IMR-90 (cell line): ENCODE measurements around the gene CAP2. TPM values are rescaled to one million over a fixed set of nuclear protein-coding genes. Genes with fewer than 3 reads are reported as not detected.

Source experiments
- ATAC-seq: fragments of 200-7000 bp; cut with Tn5 transposase; 2 replicates; pipeline ENCODE4 v1.9.1; 2020; ENCODE audit warnings: low read depth, mild to moderate bottlenecking, moderate library complexity
- BruUV-seq: library from RNA; stranded (reverse); fragments of 400-500 nt; replicated peaks from 2 replicates; lab custom pipeline; 2021; lab: Mats Ljungman, UMichigan
- CTCF ChIA-PET: fragments of 300-600 bp; formaldehyde crosslinking; extraction: SDS; loops from one replicate; lab custom pipeline; 2021; ENCODE audit warnings: antibody characterized with exemption; lab: Yijun Ruan, JAX
- POLR2A ChIA-PET: fragments of 300-600 bp; sonication (Branson Sonifier 250); formaldehyde crosslinking; loops from one replicate; lab custom pipeline; 2022; ENCODE audit warnings: antibody characterized with exemption; ENCODE audit not compliant: unreplicated experiment; lab: Charles Lee
- DNase-seq: peaks from one replicate; pipeline ENCODE4 v3.0.0; 2013
- H2AFZ ChIP-seq: replicated peaks from 2 replicates; pipeline ENCODE3; 2013; ENCODE audit warnings: low read length, mild to moderate bottlenecking; ENCODE audit not compliant: poor library complexity
- H2AK5ac ChIP-seq: 2 replicates; pipeline ENCODE4 v1.6.1; 2013; ENCODE audit warnings: low read depth, low read length, inconsistent platforms
- H2AK9ac ChIP-seq: replicated peaks from 2 replicates; pipeline ENCODE3; 2013; ENCODE audit warnings: mild to moderate bottlenecking, low read depth, low read length, moderate library complexity; ENCODE audit not compliant: poor library complexity
- H2BK120ac ChIP-seq: 2 replicates; pipeline ENCODE4 v1.6.1; 2013; ENCODE audit warnings: low read depth, low read length, inconsistent platforms
- H2BK15ac ChIP-seq: 3 replicates; pipeline ENCODE4 v1.6.1; 2013; ENCODE audit warnings: low read depth, low read length, inconsistent platforms
- H2BK20ac ChIP-seq: 2 replicates; pipeline ENCODE4 v1.6.1; 2013; ENCODE audit warnings: low read depth, mild to moderate bottlenecking, inconsistent platforms, low read length, moderate library complexity
- H2BK5ac ChIP-seq: 2 replicates; pipeline ENCODE4 v1.6.1; 2013; ENCODE audit warnings: mild to moderate bottlenecking, low read depth, low read length, inconsistent platforms; ENCODE audit not compliant: poor library complexity, severe bottlenecking
- H3K14ac ChIP-seq: replicated peaks from 2 replicates; pipeline ENCODE4 v1.6.1; 2013; ENCODE audit warnings: low read depth, low read length, inconsistent platforms
- H3K18ac ChIP-seq: 2 replicates; pipeline ENCODE4 v1.6.1; 2013; ENCODE audit warnings: low read depth, low read length, control low read depth
- H3K23ac ChIP-seq: 2 replicates; pipeline ENCODE4 v1.6.1; 2013; ENCODE audit warnings: low read depth, low read length, inconsistent platforms
- H3K27ac ChIP-seq: 2 replicates; pipeline ENCODE4 v1.5.1; 2013; ENCODE audit warnings: mild to moderate bottlenecking, control low read depth, low read length; ENCODE audit not compliant: insufficient read depth
- H3K27me3 ChIP-seq: 2 replicates; pipeline ENCODE4 v1.6.1; 2013; ENCODE audit warnings: low read length; ENCODE audit not compliant: control insufficient read depth, insufficient read depth
- H3K36me3 ChIP-seq: 2 replicates; pipeline ENCODE4 v1.6.1; 2013; ENCODE audit warnings: low read length, mixed read lengths; ENCODE audit not compliant: control insufficient read depth, insufficient read depth
- H3K4ac ChIP-seq: 2 replicates; pipeline ENCODE4 v1.6.1; 2013; ENCODE audit warnings: low read depth, low read length, inconsistent platforms
- H3K4me1 ChIP-seq: 2 replicates; pipeline ENCODE4 v1.6.1; 2013; ENCODE audit warnings: low read length, mixed read lengths; ENCODE audit not compliant: control insufficient read depth, insufficient read depth
- H3K4me2 ChIP-seq: 2 replicates; pipeline ENCODE4 v1.6.1; 2013; ENCODE audit warnings: low read depth, mild to moderate bottlenecking, control low read depth, low read length, moderate library complexity
- H3K4me3 ChIP-seq: 2 replicates; pipeline ENCODE4 v1.5.1; 2013; ENCODE audit warnings: low read depth, mild to moderate bottlenecking, control low read depth, low read length, moderate library complexity; ENCODE audit not compliant: insufficient read depth
- H3K56ac ChIP-seq: 2 replicates; pipeline ENCODE4 v1.6.1; 2013; ENCODE audit warnings: low read length, inconsistent platforms; ENCODE audit not compliant: insufficient read depth; ENCODE audit errors: extremely low read depth
- H3K79me1 ChIP-seq, 2 experiments: 2 replicates each; pipeline ENCODE4 v1.6.1; 2013; ENCODE audit warnings: low read length in 2 of 2, inconsistent platforms in 1 of 2, low read depth in 1 of 2
- H3K9ac ChIP-seq: 2 replicates; pipeline ENCODE4 v1.6.1; 2013; ENCODE audit warnings: low read depth, low read length, control low read depth
- H3K9me1 ChIP-seq: 2 replicates; pipeline ENCODE4 v1.6.1; 2013; ENCODE audit warnings: low read length, inconsistent platforms; ENCODE audit not compliant: insufficient read depth
- H3K9me3 ChIP-seq: 2 replicates; pipeline ENCODE4 v1.6.1; 2013; ENCODE audit warnings: low read length; ENCODE audit not compliant: control insufficient read depth, insufficient read depth
- H4K20me1 ChIP-seq: 2 replicates; pipeline ENCODE4 v1.6.1; 2013; ENCODE audit warnings: low read length, inconsistent platforms; ENCODE audit not compliant: insufficient read depth
- H4K5ac ChIP-seq: 2 replicates; pipeline ENCODE4 v1.6.1; 2013; ENCODE audit warnings: mild to moderate bottlenecking, low read depth, low read length, control low read depth
- H4K8ac ChIP-seq, 2 experiments: 2 replicates each; pipeline ENCODE4 v1.6.1; 2013; ENCODE audit warnings: low read depth in 2 of 2, low read length in 2 of 2, control low read depth in 1 of 2, inconsistent platforms in 1 of 2
- H4K91ac ChIP-seq: 2 replicates; pipeline ENCODE4 v1.6.1; 2013; ENCODE audit warnings: low read depth, low read length, inconsistent platforms; ENCODE audit not compliant: insufficient read depth
- FOS ChIP-seq: fragments of 150-350 bp; IDR thresholded peaks from 2 replicates; pipeline ENCODE4 v1.6.1; 2016; ENCODE audit warnings: low read depth, low read length
- MAZ ChIP-seq: IDR thresholded peaks from 2 replicates; pipeline ENCODE4 v1.6.1; 2012; ENCODE audit warnings: low read depth, mild to moderate bottlenecking, low read length, improper control_type of control experiment, moderate library complexity, borderline replicate concordance
- MXI1 ChIP-seq: IDR thresholded peaks from 2 replicates; pipeline ENCODE4 v1.6.1; 2012; ENCODE audit warnings: low read depth, mild to moderate bottlenecking, low read length, moderate library complexity, borderline replicate concordance
- RAD21 ChIP-seq: IDR thresholded peaks from 2 replicates; pipeline ENCODE4 v1.6.1; 2012; ENCODE audit warnings: low read length, improper control_type of control experiment
- RCOR1 ChIP-seq: IDR thresholded peaks from 2 replicates; pipeline ENCODE4 v1.6.1; 2012; ENCODE audit warnings: mild to moderate bottlenecking, low read length, improper control_type of control experiment; ENCODE audit not compliant: insufficient replicate concordance
- RFX5 ChIP-seq: IDR thresholded peaks from 2 replicates; pipeline ENCODE4 v1.8.0; 2012; ENCODE audit warnings: low read depth, mild to moderate bottlenecking, low read length, moderate library complexity
- SMC3 ChIP-seq: fragments of 150-350 bp; IDR thresholded peaks from 2 replicates; pipeline ENCODE4 v1.6.1; 2016; ENCODE audit warnings: low read depth, mild to moderate bottlenecking, antibody characterized with exemption, low read length, moderate library complexity
- whole genome bisulfite sequencing, 2 experiments: methylation state at CpG; one replicate each; pipeline versions ENCODE4 v1.1.5 to v1.1.7; 2013; ENCODE audit warnings: missing lambda C conversion rate in 2 of 2; ENCODE audit not compliant: insufficient read length in 1 of 2; ENCODE audit errors: extremely low coverage in 2 of 2; 5-methylcytosine and 5-hydroxymethylcytosine counted together
- dilution Hi-C: fragments of 300-500 bp; cut with HindIII; formaldehyde crosslinking; loops from one replicate; pipeline ENCODE4 v1.14.3; 2018; ENCODE audit warnings: low sequenced_read_pairs; ENCODE audit not compliant: unreplicated experiment
- in situ Hi-C: fragments of 300-500 bp; cut with MboI; formaldehyde crosslinking; loops from 3 replicates; pipeline ENCODE4 v1.14.3; 2019; ENCODE audit warnings: low sequenced_read_pairs, inconsistent platforms, mixed read lengths
- intact Hi-C: fragments of 100-400 bp; cut with micrococcal nuclease; formaldehyde crosslinking; loops from 2 replicates; pipeline ENCODE4 v1.10.0; 2022
- polyA plus RNA-seq, 3 experiments: library from polyadenylated mRNA; depleted of rRNA; stranded (reverse); fragments of >200 nt; gene quantifications; 2 replicates each; pipeline ENCODE4 v1.2.3, GENCODE V29; 2012; ENCODE audit warnings: low replicate concordance in 1 of 3
- total RNA-seq: library from RNA; depleted of rRNA; stranded (reverse); fragments of >200 nt; gene quantifications from 2 replicates; pipeline ENCODE4 v1.2.3, GENCODE V29; 2012
- TF ChIP-seq, protein P1 (sequence below): conservative IDR thresholded peaks from 2 replicates; pipeline ENCODE4 v1.5.1; 2012; ENCODE audit warnings: mild to moderate bottlenecking, low read depth, low read length, improper control_type of control experiment
- TF ChIP-seq, protein P2 (sequence below): fragments of 150-350 bp; IDR thresholded peaks from 2 replicates; pipeline ENCODE4 v1.6.1; 2017; ENCODE audit warnings: mild to moderate bottlenecking, antibody characterized with exemption, low read length, low read depth

CAP2 gene
- total and polyA plus RNA-seq, 2 of the 4 experiments (the other 2 are of a cell fraction) = 14.5 to 27.5 TPM

DNA sequence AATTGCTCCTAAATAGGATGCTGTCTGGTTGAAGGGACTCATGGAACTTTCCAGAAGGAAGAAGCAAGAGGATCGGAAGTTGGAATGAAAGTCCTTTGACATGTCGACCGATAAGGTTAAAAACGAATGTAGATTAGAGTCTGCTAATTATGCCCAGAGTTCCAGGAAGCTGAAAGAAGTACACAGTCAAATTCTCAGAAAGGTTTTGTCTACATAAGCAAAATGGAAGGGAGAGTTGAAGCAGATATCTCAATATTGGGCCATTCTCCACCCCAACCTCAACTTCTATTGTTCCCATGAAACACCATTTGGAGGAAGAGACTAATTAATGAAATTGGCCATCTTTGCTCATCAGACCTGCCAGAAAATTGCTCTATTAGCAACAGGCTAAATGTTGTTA, 64.0 kb downstream of the CAP2 start:
- no peak for DNase-seq
- H2BK15ac ChIP-seq = no peak overlapping the region
- intact Hi-C loops = no loop called here
- no peaks in the 10 kb centered on the region; the same call in 1 of the 2 replicates for H3K36me3 ChIP-seq
- peaks cover 11 to 28% of the 10 kb centered on the region in 2 experiments; a peak in 2 of 4 replicates for H3K79me1 ChIP-seq
- no peaks in the 10 kb centered on the region for H4K20me1 ChIP-seq
- ATAC-seq = no peak
- no peak overlapping the region for H3K23ac ChIP-seq
- H3K27ac ChIP-seq = no peak overlapping the region
- H3K4me2 ChIP-seq = no peak overlapping the region
- H2AK9ac ChIP-seq = no peak overlapping the region
- peaks cover 4% of the 10 kb centered on the region; the same call in 1 of the 2 replicates for H3K4me1 ChIP-seq
- H3K4me3 ChIP-seq = no peak overlapping the region
- POLR2A ChIA-PET = no interaction called here
- dilution Hi-C loops = no loop called here
- TF ChIP-seq, protein P1, sequence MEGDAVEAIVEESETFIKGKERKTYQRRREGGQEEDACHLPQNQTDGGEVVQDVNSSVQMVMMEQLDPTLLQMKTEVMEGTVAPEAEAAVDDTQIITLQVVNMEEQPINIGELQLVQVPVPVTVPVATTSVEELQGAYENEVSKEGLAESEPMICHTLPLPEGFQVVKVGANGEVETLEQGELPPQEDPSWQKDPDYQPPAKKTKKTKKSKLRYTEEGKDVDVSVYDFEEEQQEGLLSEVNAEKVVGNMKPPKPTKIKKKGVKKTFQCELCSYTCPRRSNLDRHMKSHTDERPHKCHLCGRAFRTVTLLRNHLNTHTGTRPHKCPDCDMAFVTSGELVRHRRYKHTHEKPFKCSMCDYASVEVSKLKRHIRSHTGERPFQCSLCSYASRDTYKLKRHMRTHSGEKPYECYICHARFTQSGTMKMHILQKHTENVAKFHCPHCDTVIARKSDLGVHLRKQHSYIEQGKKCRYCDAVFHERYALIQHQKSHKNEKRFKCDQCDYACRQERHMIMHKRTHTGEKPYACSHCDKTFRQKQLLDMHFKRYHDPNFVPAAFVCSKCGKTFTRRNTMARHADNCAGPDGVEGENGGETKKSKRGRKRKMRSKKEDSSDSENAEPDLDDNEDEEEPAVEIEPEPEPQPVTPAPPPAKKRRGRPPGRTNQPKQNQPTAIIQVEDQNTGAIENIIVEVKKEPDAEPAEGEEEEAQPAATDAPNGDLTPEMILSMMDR = no peak
- TF ChIP-seq MAZ (no peak), FOS (no peak), RAD21 (no peak), MXI1 (no peak), SMC3 (no peak), RCOR1 (no peak), RFX5 (no peak)
- TF ChIP-seq, protein P2, sequence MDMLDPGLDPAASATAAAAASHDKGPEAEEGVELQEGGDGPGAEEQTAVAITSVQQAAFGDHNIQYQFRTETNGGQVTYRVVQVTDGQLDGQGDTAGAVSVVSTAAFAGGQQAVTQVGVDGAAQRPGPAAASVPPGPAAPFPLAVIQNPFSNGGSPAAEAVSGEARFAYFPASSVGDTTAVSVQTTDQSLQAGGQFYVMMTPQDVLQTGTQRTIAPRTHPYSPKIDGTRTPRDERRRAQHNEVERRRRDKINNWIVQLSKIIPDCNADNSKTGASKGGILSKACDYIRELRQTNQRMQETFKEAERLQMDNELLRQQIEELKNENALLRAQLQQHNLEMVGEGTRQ = no peak
- H2AK5ac ChIP-seq = no peak overlapping the region
- H4K91ac ChIP-seq = no peak overlapping the region
- no peak overlapping the region for H3K18ac ChIP-seq
- H2BK120ac ChIP-seq = no peak overlapping the region
- no peaks in the 10 kb centered on the region for H3K27me3 ChIP-seq
- WGBS, 2 experiments = 96% methylated on average over 4 of the region's 4 CpGs; no CpG with 5 or more reads in 1 of the 2 experiments
- H4K5ac ChIP-seq = no peak overlapping the region
- H3K9me3 ChIP-seq = no peaks in the 10 kb centered on the region
- CTCF ChIA-PET = no interaction called here
- H3K56ac ChIP-seq = no peak overlapping the region
- in situ Hi-C loops = no loop called here
- no peak overlapping the region for H2BK20ac ChIP-seq
- H3K9me1 ChIP-seq = peaks cover 6% of the 10 kb centered on the region; the same call in 1 of the 2 replicates
- H3K4ac ChIP-seq = no peak overlapping the region
- no peak overlapping the region for H3K9ac ChIP-seq
- no peak overlapping the region for H2AFZ ChIP-seq
- no TSS peak for BruUV-seq
- H3K14ac ChIP-seq = 0 out of 2 replicates have a peak overlapping the region, but pooled peaks have one; percentile 14
- no peak overlapping the region for H4K8ac ChIP-seq
- H2BK5ac ChIP-seq = no peak overlapping the region
